ENCODE data around the gene C21orf58.
A peak's percentile ranks its signal among the peaks of the same experiment; 100 is the strongest.

Gene C21orf58

DNA sequence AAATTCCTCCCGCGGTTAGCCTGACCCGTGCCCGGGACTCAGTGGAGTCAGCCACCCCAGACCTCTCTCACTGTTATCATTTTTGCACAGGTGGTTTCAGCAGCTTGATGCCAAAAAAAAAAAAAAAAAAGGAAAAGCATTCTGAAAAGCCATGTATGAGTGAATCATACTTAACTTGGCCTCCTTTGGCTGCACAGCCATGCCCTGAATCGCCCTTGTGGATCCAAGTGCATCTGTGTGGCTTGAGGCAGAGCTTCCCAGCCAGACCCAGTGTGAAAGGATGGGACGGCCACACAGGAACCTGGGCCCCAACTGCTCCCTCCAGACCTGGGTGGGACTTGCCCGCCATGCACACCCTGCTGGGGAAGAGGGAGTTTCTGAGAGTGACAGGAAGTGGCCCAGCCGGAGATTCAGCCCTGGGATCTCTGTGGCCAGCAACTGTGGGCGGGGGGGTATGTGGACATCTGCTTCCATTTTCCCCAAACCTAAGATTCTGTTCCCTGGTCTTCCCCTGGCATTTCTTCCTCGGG is 29.0 kb downstream of the C21orf58 start:
- DNase-seq = no peak

DNA sequence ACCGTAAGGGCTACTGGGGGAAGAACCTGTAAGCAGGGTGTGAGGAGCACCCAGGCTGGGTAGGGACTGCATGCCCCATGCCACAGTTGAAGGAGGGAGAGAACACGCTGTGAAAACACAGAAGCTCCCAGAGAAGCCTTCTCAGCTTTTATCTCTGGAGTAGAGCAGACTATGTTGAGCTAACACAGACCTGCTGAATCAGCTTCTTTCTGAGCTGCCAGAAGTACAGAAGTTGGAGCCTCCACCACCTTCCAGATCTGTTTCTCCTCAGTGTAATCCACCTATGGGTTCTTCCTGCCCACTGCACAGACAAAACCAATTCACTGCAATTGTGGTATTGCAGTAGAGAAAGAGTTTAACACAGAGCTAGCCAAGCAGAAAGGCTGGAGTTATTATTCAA is 32.1 kb downstream of the C21orf58 start:
- no peak for DNase-seq

GRCh38 chr21:46289655-46290179 is 34.0 kb downstream of the C21orf58 start:
- DNase-seq = no peak

DNA sequence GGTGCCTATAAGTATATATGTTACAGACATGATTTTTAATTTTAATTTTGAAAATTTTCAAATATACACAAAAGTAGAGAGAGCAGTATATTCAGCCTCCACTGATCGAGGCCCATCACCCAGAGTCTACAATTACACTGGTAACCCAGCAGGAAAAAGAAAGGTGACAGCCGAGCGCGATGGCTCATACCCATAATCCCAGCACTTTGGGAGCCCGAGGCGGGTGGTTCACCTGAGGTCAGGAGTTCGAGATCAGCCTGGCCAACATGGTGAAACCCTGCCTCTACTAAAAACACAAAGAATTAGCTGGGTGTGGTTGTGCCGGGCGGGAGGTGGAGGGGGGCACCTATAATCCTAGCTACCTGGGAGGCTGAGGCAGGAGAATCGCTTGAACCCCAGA is 36.1 kb downstream of the C21orf58 start:
- DNase-seq = no peak

- no peak for DNase-seq
Observed at GRCh38 chr21:46286648-46287002, 37.0 kb downstream of the C21orf58 start.

DNA sequence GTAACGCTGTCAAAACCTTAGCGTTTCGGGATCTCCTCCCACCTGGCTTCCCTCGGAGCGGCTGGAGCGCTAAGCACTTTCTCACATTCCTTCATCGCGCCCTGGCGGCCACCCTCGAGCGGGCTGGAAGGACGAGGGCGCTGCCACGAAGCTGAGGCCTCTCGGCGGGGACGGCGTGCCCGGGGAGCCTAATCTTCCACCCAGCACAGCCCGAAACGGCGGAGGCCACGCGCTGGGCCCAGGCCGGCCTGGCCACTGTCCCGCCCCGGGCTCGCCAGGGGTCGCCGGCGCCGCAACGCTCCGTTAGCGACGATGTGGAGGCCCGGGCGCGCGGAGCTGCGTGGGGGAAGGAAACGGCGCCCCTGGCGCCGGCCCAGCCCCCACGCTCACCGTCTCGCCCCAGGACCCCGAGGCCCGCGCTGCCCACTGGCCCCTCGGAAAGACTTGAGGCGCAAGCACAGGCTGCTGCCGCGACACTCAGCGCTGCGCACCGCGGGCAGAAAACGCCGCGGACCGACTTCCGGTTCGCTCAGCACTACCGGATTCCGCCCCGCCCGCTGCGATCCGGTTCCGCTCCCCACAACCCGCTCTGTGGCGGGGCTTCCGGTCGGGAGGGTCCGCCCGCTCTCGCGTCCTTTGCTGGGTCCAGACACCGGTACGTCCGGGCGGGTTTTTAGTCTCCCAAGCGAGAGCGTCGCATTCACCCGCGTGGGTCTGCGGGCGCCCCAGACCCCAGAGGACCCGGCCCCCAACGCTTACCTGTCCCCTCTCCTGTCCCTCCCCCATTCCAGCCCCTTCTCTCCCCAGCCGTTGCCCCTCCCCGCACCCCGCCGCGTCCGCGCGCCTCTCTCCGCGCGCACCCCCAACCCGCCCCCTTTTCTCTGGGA is 37.7 kb downstream of the C21orf58 start, which contains the start of gene YBEY:
TSS of gene YBEY (plus strand) at position 582 of the 887 bp plus-strand sequence. CDS start 572 bp downstream, outside the sequence.
- peak; percentile 90 for DNase-seq

DNA sequence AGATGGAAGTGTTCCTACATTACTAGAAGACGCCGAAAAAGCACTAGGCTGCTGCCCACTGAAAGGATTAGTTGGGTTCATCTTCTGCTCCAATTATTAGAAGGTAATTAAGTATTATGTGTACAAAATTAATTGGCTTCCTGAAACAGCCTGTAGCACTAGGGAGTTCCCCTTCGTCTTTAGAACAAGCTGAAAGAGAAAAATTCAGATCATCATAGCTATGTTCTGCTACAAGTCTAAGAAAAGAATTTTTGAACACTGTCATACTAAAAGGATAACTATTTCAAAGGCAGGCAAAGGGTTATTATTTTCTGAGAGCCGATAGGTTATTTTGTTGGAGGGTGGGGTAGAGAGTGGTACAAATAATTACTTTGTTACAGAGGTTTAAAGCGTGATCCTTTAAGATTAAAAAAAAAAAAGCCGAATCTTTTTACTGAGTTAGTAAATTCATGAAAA is 38.4 kb downstream of the C21orf58 start, which contains the start of gene MCM3AP:
TSS of gene MCM3AP (minus strand) at position 406 of the 456 bp plus-strand sequence. CDS start at position 81, 325 bp downstream.
- no peak for DNase-seq

DNA sequence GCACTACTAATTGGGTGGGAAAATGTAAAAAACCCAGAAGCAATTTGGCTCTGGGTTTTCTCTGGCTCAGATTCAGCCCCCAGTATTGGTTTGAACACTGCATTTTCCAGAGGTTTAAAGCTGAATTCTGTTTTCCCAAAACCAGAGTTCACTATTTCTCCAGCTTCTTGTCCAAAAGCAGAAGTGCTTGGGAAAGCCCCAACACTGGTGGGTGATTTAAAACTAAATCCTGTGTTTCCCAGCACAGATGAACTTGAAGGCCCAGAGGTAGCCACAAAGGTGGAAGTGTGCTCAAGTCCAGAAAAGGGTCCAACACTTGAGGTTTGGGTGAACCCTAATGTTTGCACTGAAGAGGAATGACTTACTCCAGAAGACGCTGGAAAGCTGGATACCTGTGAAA is 38.9 kb downstream of the C21orf58 start:
- no peak for DNase-seq

GRCh38 chr21:46284077-46284644 is 39.5 kb downstream of the C21orf58 start:
- DNase-seq = no peak

DNA sequence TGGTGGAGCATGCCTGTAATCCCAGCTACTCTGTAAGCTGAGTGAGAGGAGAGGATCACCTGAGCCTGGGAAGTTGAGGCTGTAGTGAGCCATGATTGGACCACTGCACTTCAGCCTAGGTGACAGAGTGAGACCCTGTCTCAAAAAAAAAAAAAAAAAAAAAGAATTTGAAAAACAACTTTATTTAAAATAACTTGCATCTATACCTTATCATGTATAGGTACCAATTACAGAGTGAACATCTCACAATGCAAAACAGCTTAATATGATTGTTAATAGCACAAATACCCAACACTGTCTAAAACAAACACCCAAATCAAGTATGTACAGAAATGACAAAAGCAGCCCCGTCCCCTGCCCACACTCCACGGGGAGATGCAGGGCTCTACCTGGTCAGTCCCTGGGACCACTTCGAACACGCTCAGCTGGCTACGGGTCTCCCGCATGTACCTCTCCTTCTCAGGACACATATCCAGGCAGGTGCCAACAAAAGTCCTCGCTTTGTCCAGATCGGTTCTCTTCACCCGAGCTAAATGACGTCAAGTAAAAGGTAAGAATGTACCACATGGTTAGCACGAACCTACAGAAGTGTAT is 48.8 kb downstream of the C21orf58 start:
- DNase-seq = no peak

GRCh38 chr21:46273341-46273740 is 50.3 kb downstream of the C21orf58 start:
- DNase-seq = no peak

DNA sequence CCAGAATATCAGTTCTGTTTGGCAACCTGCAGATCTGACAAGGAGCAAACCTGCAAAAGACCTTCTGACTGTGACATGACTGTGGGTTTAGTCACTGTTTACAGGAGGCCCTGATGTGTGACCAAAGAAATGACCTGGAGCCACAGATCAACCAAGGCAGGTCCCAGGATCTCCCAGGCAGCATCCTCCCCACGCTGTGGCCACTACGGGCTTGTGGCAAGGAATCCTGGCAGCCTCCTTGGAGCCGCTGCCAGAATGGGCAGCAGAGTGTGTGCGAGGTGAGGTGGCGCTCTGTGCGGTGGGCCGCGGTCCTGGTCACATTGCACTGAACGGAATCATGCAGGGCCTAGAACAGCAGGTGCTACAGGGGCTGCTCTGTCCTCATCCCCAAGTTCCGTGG is 54.2 kb downstream of the C21orf58 start:
- DNase-seq = no peak

- no peak for DNase-seq
Observed at GRCh38 chr21:46268371-46268770, 55.3 kb downstream of the C21orf58 start.

DNA sequence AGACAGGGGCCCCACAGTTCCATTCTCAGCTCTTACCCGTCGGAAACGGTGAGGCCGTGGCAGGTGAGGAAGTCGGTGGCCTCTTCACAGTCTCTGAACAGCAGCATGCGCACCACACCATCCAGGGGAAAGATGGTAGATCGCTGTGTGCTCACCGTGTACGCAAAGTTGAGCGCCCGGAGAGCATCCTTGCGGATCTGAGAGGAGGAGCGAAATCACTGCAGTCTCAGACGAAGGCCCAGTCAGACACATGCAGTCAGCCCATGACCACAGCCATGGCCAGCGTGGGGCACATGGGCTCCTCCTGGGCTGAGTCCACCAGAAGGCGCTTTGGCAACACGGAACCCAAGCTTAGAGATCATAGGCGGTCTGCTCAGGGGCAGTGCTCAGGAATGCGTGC is 56.7 kb downstream of the C21orf58 start:
- no peak for DNase-seq

GRCh38 chr21:46265736-46266525 is 57.7 kb downstream of the C21orf58 start:
- DNase-seq = no peak

- no peak for DNase-seq
Observed at GRCh38 chr21:46264690-46265144, 59.0 kb downstream of the C21orf58 start.

DNA sequence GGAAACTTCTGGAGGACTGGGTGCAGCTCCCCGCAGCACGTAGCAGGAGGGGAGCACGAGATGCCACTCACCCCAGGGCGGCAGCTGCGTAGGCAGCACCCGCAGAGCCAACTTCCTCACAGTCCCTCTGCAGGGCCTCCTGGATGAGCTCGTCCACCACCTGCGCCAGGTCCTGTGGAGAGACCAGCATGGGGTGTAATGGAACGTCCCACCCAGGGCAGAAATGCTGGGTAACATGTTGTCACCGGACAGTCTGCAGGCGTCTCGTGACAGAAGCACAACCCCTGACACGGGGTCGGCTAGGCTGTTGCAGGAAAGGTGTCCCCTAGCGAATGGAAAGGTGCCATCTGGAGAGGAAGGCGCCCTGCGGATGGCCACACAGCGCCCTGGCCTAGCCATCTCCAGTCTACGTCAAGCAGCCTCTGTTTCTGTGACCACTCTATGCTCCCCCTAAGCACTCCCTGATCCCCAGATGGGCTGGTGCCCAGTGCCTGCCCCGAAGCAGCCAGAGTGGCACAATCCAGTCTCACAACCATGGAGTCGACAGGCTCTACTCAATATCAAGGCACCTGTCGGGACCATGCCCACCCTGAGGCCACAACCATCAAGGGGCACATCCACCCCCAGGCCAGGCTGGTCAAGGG is 59.5 kb downstream of the C21orf58 start:
- no peak for DNase-seq

DNA sequence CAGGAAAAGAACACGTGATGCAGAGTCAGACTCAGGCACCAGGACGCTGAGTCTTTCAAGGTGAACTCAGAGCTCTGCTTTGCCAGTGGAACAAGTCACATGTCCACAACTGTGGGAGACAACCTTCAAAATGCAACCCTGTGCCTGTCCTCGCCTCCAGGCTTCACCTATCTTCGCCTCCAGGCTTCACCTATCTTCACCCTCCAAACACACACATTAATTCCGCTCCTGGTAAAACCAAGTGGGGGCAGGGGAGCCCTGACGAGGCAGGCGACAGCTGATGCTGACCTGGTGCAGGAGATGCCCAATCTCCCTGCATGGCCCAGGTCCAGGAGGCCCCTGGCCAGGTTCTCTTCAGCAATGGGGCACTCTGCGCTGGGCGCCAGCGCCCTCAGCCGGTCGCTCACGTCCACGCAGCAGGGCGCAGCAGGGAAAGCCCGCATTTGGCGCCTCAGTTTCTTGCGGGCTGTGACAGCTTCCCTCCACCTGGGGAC is 67.1 kb downstream of the C21orf58 start:
- DNase-seq = no peak

- DNase-seq = no peak
Observed at GRCh38 chr21:46255758-46256337, 67.8 kb downstream of the C21orf58 start.

GRCh38 chr21:46255166-46255565 is 68.5 kb downstream of the C21orf58 start:
- no peak for DNase-seq

Data from stimulated activated CD4-positive, alpha-beta T cell treated with anti-CD3 and anti-CD28 coated beads, Interleukin-4, amount 100 ng/mL, for 24 hours (primary cell).